ENCODE measurements around the gene REEP1. TPM values are rescaled to one million over a fixed set of nuclear protein-coding genes. Genes with fewer than 3 reads are reported as not detected.

REEP1 gene
- total and polyA plus RNA-seq, 2 of the 8 experiments (the other 6 are each of a cell fraction or from before 2014, with no cell fraction given): 0.74 to 1.5 TPM

DNA sequence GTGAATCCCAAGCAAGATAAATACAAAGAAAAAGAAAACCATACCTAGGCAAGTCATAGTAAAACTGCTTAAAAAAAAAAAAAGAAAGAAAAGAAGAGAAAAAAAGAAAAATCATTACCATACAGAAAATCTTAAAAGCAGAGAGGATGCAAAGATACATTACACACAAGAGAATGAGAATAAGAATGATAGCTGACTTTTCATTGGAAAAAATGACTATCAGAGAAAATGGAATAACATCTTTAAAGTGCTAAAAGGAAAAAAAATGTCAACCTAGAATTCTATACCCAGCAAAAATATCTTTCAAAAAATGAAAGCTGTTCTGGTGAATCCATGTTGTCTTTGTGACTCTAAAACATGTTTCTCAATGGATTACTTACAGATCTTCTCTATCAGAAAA, 66.2 kb downstream of the REEP1 start (continued):
- TF ChIP-seq, protein P1, sequence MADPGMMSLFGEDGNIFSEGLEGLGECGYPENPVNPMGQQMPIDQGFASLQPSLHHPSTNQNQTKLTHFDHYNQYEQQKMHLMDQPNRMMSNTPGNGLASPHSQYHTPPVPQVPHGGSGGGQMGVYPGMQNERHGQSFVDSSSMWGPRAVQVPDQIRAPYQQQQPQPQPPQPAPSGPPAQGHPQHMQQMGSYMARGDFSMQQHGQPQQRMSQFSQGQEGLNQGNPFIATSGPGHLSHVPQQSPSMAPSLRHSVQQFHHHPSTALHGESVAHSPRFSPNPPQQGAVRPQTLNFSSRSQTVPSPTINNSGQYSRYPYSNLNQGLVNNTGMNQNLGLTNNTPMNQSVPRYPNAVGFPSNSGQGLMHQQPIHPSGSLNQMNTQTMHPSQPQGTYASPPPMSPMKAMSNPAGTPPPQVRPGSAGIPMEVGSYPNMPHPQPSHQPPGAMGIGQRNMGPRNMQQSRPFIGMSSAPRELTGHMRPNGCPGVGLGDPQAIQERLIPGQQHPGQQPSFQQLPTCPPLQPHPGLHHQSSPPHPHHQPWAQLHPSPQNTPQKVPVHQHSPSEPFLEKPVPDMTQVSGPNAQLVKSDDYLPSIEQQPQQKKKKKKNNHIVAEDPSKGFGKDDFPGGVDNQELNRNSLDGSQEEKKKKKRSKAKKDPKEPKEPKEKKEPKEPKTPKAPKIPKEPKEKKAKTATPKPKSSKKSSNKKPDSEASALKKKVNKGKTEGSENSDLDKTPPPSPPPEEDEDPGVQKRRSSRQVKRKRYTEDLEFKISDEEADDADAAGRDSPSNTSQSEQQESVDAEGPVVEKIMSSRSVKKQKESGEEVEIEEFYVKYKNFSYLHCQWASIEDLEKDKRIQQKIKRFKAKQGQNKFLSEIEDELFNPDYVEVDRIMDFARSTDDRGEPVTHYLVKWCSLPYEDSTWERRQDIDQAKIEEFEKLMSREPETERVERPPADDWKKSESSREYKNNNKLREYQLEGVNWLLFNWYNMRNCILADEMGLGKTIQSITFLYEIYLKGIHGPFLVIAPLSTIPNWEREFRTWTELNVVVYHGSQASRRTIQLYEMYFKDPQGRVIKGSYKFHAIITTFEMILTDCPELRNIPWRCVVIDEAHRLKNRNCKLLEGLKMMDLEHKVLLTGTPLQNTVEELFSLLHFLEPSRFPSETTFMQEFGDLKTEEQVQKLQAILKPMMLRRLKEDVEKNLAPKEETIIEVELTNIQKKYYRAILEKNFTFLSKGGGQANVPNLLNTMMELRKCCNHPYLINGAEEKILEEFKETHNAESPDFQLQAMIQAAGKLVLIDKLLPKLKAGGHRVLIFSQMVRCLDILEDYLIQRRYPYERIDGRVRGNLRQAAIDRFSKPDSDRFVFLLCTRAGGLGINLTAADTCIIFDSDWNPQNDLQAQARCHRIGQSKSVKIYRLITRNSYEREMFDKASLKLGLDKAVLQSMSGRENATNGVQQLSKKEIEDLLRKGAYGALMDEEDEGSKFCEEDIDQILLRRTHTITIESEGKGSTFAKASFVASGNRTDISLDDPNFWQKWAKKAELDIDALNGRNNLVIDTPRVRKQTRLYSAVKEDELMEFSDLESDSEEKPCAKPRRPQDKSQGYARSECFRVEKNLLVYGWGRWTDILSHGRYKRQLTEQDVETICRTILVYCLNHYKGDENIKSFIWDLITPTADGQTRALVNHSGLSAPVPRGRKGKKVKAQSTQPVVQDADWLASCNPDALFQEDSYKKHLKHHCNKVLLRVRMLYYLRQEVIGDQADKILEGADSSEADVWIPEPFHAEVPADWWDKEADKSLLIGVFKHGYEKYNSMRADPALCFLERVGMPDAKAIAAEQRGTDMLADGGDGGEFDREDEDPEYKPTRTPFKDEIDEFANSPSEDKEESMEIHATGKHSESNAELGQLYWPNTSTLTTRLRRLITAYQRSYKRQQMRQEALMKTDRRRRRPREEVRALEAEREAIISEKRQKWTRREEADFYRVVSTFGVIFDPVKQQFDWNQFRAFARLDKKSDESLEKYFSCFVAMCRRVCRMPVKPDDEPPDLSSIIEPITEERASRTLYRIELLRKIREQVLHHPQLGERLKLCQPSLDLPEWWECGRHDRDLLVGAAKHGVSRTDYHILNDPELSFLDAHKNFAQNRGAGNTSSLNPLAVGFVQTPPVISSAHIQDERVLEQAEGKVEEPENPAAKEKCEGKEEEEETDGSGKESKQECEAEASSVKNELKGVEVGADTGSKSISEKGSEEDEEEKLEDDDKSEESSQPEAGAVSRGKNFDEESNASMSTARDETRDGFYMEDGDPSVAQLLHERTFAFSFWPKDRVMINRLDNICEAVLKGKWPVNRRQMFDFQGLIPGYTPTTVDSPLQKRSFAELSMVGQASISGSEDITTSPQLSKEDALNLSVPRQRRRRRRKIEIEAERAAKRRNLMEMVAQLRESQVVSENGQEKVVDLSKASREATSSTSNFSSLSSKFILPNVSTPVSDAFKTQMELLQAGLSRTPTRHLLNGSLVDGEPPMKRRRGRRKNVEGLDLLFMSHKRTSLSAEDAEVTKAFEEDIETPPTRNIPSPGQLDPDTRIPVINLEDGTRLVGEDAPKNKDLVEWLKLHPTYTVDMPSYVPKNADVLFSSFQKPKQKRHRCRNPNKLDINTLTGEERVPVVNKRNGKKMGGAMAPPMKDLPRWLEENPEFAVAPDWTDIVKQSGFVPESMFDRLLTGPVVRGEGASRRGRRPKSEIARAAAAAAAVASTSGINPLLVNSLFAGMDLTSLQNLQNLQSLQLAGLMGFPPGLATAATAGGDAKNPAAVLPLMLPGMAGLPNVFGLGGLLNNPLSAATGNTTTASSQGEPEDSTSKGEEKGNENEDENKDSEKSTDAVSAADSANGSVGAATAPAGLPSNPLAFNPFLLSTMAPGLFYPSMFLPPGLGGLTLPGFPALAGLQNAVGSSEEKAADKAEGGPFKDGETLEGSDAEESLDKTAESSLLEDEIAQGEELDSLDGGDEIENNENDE (IDR thresholded peaks at IDR 0.05; ENCODE audit: insufficient replicate concordance, low read length): no peak
- TF ChIP-seq POU5F1 (IDR thresholded peaks at IDR 0.05; ENCODE audit: low read depth, low read length) (no peak), HDAC2 (IDR thresholded peaks at IDR 0.05; ENCODE audit: borderline replicate concordance in 1 of 2, low read depth in 2 of 2, low read length in 2 of 2) (no peak), PHF8 (conservative IDR thresholded peaks at IDR 0.05; ENCODE audit: low read depth, low read length) (no peak)

All from H1 (cell line).